Articular chondrocyte of knee joint (primary cell): Measurements from ENCODE around the gene OSM. TPM values are rescaled to one million over a fixed set of nuclear protein-coding genes. Genes with fewer than 3 reads are reported as not detected.

Source experiments
- total RNA-seq: library from RNA; depleted of rRNA; stranded (reverse); fragments of >200 nt; gene quantifications from 2 replicates; pipeline ENCODE4 v1.2.3, GENCODE V29; 2012

OSM gene
- total RNA-seq: not detected in 2 replicates

GRCh38 chr22:30266445-30267381, at the start of gene OSM:
Gene OSM, minus strand, starts transcription at chr22:30266851. Its CDS starts 52 bp downstream, at chr22:30266799.

DNA sequence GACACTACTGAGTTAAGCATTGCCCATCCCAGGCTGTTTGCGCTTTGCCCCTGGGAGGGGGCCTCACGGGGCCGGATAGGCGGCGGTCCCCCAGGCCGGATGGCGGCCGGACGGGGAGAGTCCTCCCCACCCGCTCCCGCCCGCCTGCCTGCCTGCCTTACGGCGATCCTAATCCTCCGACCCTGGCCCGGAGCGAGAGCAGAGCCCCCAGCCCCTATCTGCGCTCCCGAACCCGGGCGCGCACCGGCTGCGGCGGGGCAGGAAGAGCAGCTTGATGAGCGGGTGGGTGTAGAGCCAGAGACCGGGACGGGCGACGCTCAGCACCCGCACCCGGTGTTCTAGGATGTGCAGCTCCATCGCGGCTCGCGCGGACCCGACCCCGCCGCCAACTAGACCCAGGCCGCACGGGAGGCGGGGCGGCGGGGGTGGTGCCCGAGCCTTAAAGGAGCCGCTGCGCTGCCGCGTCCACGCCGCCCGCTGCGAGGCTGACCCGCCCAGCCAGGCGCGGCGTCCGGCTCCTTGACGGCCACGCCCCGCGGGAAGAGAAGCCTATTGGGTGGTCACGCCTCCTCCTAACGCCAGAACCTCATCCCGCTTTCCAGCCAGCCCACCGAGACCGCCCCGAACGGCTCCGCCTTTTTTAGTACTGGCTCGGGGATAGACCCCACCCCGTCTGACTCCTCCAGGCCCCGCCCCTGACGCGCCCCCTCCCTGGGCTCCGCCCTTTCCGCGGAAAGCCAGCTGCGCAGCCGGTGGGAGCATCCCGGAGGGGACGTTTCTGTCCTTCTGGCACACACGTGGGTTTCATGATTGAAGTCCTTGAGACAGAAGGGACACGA, 22.7 kb upstream of the OSM start, which contains the start of gene CASTOR1:
TSS of gene CASTOR1 (minus strand) at position 365 of the 839 bp plus-strand sequence. CDS start at position 357, 8 bp downstream.

GRCh38 chr22:30245985-30246813, 20.5 kb downstream of the OSM start, which contains the start of gene LIF:
Gene LIF, minus strand, starts transcription at chr22:30246759. Its CDS starts 64 bp downstream, at chr22:30246695.

Other genes starting within 250 kb of the OSM start
- gene HORMAD2, start 186.4 kb downstream of the OSM start, total RNA-seq: not detected in 2 replicates
- gene LIF, start 20.1 kb downstream of the OSM start, total RNA-seq: 1.0 and 7.9 TPM in 2 replicates
- 3.0 and 7.4 TPM in 2 replicates for gene CASTOR1, start 22.7 kb upstream of the OSM start, total RNA-seq
- 17.5 and 18.0 TPM in 2 replicates for gene TBC1D10A, start 60.1 kb upstream of the OSM start, total RNA-seq
- gene SF3A1, start 90.0 kb upstream of the OSM start, total RNA-seq: 21.5 and 27.6 TPM in 2 replicates
- gene CCDC157, start 90.2 kb upstream of the OSM start, total RNA-seq: 1.4 and 1.9 TPM in 2 replicates
- 12.8 and 13.5 TPM in 2 replicates for gene RNF215, start 120.6 kb upstream of the OSM start, total RNA-seq
- gene SEC14L2, start 130.2 kb upstream of the OSM start, total RNA-seq: 16.3 and 18.2 TPM in 2 replicates
- 3.1 and 6.8 TPM in 2 replicates for gene MTFP1, start 158.9 kb upstream of the OSM start, total RNA-seq
- gene SEC14L3, start 205.2 kb upstream of the OSM start, total RNA-seq: not detected in 2 replicates
- gene SEC14L4, start 238.8 kb upstream of the OSM start, total RNA-seq: 0.52 and 2.2 TPM in 2 replicates